GDM1 (cell line): ENCODE results near the gene STATH.
"Not testable (repeated sequence)": the region's sequence is repeated elsewhere in the genome, so short reads cannot be mapped to it uniquely, and the experiment has no call there.

ENCODE experiments used
- DNase-seq: peaks from one replicate; lab custom pipeline; 2025; lab: John Stamatoyannopoulos, UW

The STATH gene

DNA sequence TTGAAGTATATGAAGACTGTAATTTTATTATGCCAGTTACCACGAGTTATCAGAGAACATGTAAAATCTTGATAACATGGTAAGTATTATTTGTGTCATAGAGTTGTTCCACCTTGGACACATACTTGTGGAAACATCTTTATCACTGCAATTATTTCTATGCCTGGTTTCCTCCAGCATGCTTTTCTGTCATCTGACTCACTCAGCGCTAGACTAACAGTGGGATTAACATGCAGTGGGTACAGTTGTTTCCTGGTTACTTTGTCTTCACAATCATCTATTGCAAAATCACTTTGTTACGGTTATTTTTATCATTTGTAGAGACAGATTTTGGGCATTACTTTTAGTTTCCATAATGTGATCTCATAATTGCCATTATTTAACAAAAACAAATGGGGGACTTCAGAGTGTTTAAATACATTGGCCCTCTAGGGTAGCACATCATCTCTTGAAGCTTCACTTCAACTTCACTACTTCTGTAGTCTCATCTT, at the start of gene STATH:
Gene STATH (plus strand): TSS at position 441 of the 491 bp plus-strand sequence. CDS start 2,472 bp downstream, outside the sequence.
- DNase-seq = no peak

DNA sequence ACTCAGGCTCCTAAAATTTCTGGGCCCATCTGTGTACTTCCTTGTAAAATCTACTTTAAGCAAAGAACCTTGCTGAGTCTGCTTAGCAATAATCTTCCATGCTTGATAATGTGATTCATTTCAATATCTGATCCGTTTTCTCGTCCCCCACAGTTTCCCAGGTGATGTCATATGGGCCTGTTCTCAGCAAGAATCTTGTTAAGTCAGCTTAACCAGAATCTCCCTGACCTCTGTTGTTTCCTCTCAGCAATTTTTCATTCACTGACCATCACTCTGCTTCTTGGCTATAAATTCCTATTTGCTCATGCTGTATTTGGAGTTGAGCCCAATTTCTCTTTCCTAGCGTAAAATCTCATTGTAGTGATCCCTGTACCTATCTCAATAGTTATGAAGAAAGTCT, 44.2 kb upstream of the STATH start:
- DNase-seq = no peak

DNA sequence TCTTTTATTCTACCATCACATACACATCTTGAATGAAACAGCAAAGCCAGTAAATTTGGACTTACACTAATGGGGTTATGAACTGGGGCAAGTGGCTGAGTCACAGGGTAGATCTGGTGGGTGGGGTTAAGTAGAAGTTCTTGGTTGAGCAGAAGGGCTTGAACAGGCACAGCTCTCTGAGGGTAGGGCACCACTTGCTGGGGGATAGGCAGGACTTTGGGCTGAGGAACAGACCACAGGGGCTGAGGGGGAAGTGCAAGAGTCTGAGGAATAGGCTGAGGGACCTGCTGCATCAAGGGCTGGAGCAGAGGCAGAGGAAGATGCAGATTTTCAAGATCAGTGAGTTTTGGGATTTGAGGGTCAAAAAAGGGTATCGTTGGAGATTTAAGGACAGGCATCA, 38.6 kb upstream of the STATH start:
- DNase-seq = no peak

GRCh38 chr4:69965628-69966027, 30.1 kb upstream of the STATH start, which contains the start of gene CSN2:
TSS of gene CSN2 (minus strand) at chr4:69965728. CDS start at chr4:69960995, 4,733 bp downstream.
- DNase-seq = no peak

DNA sequence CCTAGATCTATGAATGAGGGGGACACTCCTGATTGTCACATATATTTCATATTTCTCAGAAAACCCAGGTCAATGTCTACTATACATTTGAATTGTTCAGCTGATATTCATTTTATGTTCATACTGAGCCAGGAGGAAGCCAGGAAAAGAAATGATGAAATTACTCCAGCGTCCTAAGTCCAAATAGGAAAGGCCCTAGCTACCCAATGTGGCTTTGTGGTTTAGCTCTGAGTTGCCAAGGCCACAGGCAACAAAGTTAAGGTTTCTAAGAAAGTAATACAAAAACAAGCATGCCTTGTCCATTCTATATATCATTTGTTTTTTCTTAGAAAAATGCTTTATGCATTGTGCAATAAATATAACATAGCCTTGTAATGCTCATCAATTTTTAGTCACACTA, 25.7 kb upstream of the STATH start:
- no peak for DNase-seq

GRCh38 chr4:69974631-69975030, 21.1 kb upstream of the STATH start:
- DNase-seq = no peak

DNA sequence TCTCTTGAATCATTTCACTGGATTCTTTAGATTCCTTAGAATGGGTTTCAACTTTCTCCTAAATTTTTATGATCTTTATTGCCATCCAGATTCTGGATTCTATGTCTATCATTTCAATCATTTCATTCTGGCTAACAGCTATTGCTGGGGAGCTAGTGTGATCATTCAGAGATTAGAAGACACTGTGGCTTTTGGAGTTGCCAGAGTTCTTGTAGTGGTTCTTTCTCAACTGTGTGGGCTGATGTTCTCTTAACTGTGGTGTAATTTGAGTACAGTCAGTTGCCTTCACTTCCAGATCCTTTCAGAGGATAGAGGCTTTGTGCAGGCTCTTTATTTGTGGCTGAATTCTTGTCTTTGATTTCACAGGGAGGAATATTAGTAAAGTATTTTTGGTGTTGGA, 18.2 kb upstream of the STATH start:
- DNase-seq = no peak

GRCh38 chr4:69984030-69984443, 11.7 kb upstream of the STATH start:
- no peak for DNase-seq

- DNase-seq = no peak
Measured at GRCh38 chr4:69986663-69987062, 9.1 kb upstream of the STATH start.

- DNase-seq = no peak
Measured at GRCh38 chr4:69991016-69991415, 4.8 kb upstream of the STATH start.

DNA sequence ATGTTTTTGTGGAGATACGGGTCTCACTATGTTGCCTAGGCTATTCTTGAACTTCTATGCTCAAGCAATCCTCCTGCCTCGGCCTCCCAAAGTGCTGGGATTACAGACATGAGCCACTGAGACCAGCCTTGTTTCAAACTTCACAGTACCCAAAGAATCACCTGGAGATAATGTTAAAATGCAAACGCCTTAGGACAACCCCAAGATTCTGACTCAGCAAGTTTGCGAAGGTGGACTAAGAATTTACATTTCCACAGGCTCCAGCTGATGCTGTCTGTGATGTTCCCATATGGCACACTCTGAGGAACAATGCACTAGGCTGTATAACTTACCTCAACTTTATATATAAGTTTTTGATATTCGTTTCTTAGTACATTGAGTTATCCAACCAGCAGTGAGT, 984 bp upstream of the STATH start:
- DNase-seq = no peak

DNA sequence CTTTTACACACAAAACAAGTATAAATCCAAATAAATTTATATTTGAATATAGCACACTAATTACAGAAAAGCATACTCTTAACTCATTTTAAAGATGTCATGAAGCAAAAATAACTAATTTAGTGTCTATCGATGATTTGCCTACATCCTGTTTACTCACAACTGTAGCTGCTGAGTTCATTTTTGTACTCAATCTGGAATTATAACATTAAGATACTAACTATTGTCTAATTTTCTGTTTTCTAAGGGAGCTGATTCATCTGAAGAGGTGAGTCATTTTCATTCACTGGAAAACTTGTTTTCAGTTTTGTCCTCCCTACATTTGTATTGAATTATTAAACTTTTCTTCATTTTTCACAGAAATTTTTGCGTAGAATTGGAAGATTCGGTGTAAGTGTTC, 3.7 kb downstream of the STATH start:
- no peak for DNase-seq

GRCh38 chr4:70000711-70001110, 4.9 kb downstream of the STATH start:
- DNase-seq = no peak

GRCh38 chr4:70002507-70002906, 6.7 kb downstream of the STATH start:
- no peak for DNase-seq

- DNase-seq = no peak
Measured at GRCh38 chr4:70008771-70009170, 13.0 kb downstream of the STATH start.

DNA sequence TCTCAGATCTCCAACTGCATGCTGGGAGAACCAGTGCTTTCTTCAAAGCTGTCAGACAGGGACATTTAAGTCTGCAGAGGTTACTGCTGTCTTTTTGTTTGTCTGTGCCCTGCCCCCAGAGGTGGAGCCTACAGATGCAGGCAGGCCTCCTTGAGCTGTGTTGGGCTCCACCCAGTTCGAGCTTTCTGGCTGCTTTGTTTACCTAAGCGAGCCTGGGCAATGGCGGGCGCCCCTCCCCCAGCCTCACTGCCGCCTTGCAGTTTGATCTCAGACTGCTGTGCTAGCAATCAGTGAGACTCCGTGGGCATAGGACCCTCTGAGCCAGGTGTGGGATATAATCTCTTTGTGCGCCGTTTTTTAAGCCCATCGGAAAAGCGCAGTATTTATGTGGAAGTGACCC, 23.2 kb downstream of the STATH start:
- DNase-seq = not testable (repeated sequence)

- DNase-seq = no peak
Measured at GRCh38 chr4:70023218-70023617, 27.5 kb downstream of the STATH start.

GRCh38 chr4:70027011-70027410, 31.2 kb downstream of the STATH start:
- no peak for DNase-seq

DNA sequence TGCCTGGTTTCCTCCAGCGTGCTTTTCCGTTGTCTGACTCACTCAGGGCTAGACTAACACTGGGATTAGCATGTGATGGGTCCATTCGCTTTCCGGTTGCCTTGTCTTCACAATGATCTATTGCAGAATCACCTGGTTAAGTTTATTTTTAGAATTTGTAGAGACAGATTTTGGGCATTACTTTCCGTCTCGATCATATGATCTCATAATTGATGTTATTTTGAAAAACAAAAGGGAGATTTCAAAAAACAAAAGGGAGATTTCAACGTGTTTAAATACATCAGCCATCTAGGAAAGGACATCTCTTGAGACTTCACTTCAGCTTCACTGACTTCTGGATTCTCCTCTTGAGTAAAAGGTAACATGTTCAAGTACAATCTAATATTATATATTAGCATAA, 32.4 kb downstream of the STATH start, which contains the start of gene HTN3:
Gene HTN3 (plus strand): TSS at position 301 of the 400 bp plus-strand sequence. CDS start 2,282 bp downstream, outside the sequence.
- not testable (repeated sequence) for DNase-seq

DNA sequence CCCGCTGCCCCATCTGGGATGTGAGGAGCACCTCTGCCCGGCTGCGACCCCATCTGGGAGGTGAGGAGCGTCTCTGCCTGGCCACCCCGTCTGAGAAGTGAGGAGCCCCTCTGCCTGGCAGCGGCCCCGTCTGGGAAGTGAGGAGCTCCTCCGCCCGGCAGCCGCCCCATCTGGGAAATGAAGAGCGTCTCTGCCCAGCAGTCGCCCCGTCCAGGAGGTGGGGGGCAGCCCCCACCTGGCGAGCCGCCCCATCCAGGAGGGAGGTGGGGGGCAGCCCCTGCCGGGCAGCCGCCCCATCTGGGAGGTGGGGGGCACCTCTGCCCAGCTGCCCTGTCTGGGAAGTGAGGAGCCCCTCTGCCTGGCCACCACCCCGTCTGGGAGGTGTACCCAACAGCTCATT, 41.8 kb downstream of the STATH start:
- DNase-seq = not testable (repeated sequence)

GRCh38 chr4:70039928-70040327, 44.2 kb downstream of the STATH start:
- DNase-seq = not testable (repeated sequence)

DNA sequence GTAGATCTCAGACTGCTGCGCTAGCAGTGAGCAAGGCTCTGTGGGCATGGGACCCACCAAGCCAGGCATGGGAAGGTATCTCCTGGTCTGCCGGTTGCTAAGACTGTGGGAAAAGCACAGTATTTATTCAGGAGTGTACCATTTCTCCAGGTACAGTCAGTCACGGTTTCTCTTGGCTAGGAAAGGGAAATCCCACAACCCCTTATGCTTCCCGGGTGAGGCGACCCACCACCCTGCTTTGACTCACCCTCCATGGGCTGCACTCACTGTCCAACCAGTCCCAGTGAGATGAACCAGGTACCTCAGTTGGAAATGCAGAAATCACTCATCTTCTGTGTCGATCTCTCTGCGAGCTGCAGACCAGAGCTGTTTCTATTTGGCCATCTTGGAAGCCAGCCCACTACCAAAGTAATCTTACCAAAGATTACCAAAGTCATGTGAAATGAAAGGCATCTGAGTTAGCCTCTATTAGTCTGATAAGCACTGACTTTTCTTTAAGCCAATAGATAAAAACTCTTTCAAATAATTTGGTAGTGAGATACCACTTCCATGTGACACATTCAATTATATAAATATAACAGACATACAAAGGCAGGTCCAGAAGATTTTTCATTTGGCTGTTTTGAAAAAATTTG, 46.0 kb downstream of the STATH start:
- DNase-seq = no peak

DNA sequence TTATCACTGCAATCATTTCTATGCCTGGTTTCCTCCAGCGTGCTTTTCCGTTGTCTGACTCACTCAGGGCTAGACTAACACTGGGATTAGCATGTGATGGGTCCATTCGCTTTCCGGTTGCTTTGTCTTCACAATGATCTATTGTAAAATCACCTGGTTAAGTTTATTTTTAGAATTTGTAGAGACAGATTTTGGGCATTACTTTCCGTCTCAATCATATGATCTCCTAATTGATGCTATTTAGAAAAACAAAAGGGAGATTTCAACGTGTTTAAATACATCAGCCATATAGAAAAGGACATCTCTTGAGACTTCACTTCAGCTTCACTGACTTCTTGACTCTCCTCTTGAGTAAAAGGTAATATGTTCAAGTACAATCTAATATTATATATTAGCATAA, 54.4 kb downstream of the STATH start, which contains the start of gene HTN1:
Gene HTN1 (plus strand): TSS at position 301 of the 400 bp plus-strand sequence. CDS start 2,639 bp downstream, outside the sequence.
- not testable (repeated sequence) for DNase-seq
